Neural progenitor cell (in vitro differentiated cells): ENCODE results near the gene RND1.

Experiments used
- EZH2 ChIP-seq: fragments of 200-600 bp; sonication (generic); IDR thresholded peaks from 2 replicates; pipeline ENCODE4 v1.6.1; 2017; ENCODE audit warnings: antibody characterized with exemption, mild to moderate bottlenecking, moderate library complexity
- EZH2phosphoT487 ChIP-seq: fragments of 200-600 bp; sonication (generic); IDR thresholded peaks from 2 replicates; pipeline ENCODE4 v1.6.1; 2017; ENCODE audit warnings: antibody characterized with exemption
- TF ChIP-seq, protein P1 (sequence below): fragments of 200-600 bp; sonication (generic); IDR thresholded peaks from 2 replicates; pipeline ENCODE4 v1.5.1; 2017; ENCODE audit warnings: antibody characterized with exemption, mild to moderate bottlenecking

DNA sequence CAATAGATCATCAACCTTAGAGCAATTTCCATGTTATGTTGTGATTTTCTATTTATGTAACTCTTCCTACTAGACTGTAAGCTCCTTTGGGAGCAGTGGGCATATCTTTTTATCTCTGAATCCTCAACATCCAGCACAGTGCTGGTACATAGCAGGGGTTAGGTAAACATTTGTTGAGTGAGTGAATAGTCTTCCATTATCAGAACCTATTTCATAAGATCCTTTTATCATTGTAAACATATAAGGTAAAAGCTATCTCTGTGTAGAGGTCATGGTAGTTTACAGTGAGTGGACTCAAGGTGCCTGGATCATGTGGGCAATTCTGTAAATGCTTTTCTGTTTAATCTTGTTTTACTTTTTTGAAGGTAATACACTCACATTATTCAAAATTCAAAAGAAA is 44.5 kb upstream of the RND1 start:
- TF ChIP-seq, protein P1, sequence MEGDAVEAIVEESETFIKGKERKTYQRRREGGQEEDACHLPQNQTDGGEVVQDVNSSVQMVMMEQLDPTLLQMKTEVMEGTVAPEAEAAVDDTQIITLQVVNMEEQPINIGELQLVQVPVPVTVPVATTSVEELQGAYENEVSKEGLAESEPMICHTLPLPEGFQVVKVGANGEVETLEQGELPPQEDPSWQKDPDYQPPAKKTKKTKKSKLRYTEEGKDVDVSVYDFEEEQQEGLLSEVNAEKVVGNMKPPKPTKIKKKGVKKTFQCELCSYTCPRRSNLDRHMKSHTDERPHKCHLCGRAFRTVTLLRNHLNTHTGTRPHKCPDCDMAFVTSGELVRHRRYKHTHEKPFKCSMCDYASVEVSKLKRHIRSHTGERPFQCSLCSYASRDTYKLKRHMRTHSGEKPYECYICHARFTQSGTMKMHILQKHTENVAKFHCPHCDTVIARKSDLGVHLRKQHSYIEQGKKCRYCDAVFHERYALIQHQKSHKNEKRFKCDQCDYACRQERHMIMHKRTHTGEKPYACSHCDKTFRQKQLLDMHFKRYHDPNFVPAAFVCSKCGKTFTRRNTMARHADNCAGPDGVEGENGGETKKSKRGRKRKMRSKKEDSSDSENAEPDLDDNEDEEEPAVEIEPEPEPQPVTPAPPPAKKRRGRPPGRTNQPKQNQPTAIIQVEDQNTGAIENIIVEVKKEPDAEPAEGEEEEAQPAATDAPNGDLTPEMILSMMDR, result no peak
- TF ChIP-seq EZH2, result no peak
- TF ChIP-seq EZH2phosphoT487, result no peak
